HepG2 (cell line): ENCODE results near the gene HDAC5. TPM values are rescaled to one million over a fixed set of nuclear protein-coding genes. Genes with fewer than 3 reads are reported as not detected.
A peak's percentile ranks its signal among the peaks of the same experiment; 100 is the strongest.

Source experiments
- BATF2 ChIP-seq: sonication (generic); formaldehyde crosslinking; IDR thresholded peaks from 2 replicates; pipeline ENCODE4 v1.8.0; 2022; ENCODE audit warnings: mild to moderate bottlenecking, missing genetic modification reagents, moderate library complexity
- FOXK2 ChIP-seq: fragments of 450-650 bp; IDR thresholded peaks from 2 replicates; pipeline ENCODE4 v1.6.1; 2016
- HNRNPLL ChIP-seq: fragments of 200-400 bp; formaldehyde crosslinking; IDR thresholded peaks from 2 replicates; pipeline ENCODE4 v1.6.1; 2017; ENCODE audit warnings: mild to moderate bottlenecking, low read depth, low read length; ENCODE audit not compliant: poor library complexity, severe bottlenecking
- IKZF4 ChIP-seq: sonication (generic); formaldehyde crosslinking; IDR thresholded peaks from 2 replicates; pipeline ENCODE4 v1.5.1; 2020; ENCODE audit warnings: borderline replicate concordance, mild to moderate bottlenecking, low read depth, missing genetic modification reagents; ENCODE audit errors: not compliant biosample characterization
- IRX3 ChIP-seq: sonication (generic); formaldehyde crosslinking; IDR thresholded peaks from 2 replicates; pipeline ENCODE4 v1.8.1; 2023; ENCODE audit warnings: mild to moderate bottlenecking, low read depth, missing genetic modification reagents, borderline replicate concordance
- KLF15 ChIP-seq: sonication (generic); formaldehyde crosslinking; IDR thresholded peaks from 2 replicates; pipeline ENCODE4 v1.8.1; 2023; ENCODE audit warnings: borderline replicate concordance, mild to moderate bottlenecking, inconsistent platforms, missing genetic modification reagents, mixed read lengths
- MAFF ChIP-seq: IDR thresholded peaks from 2 replicates; pipeline ENCODE4 v1.6.1; 2011; ENCODE audit warnings: low read depth, low read length, improper control_type of control experiment
- MATR3 ChIP-seq: sonication (generic); formaldehyde crosslinking; IDR thresholded peaks from 2 replicates; pipeline ENCODE4 v1.4.0; 2020; ENCODE audit warnings: missing genetic modification reagents
- MAZ ChIP-seq, 2 experiments: sonication (generic) in 1 of 2; formaldehyde crosslinking in 1 of 2; IDR thresholded peaks; 2 replicates each; pipeline versions ENCODE4 v1.5.0 to v1.6.1; 2012 to 2020; ENCODE audit warnings: low read depth in 2 of 2, mild to moderate bottlenecking in 2 of 2, borderline replicate concordance in 1 of 2, improper control_type of control experiment in 1 of 2, low read length in 1 of 2, missing genetic modification reagents in 1 of 2, moderate library complexity in 1 of 2
- NAIF1 ChIP-seq: sonication (generic); formaldehyde crosslinking; IDR thresholded peaks from 2 replicates; pipeline ENCODE4 v1.5.0; 2020; ENCODE audit warnings: mild to moderate bottlenecking, missing genetic modification reagents, borderline replicate concordance
- SMARCC2 ChIP-seq: fragments of 450-650 bp; IDR thresholded peaks from 2 replicates; pipeline ENCODE4 v1.6.1; 2017; ENCODE audit warnings: antibody characterized with exemption, mild to moderate bottlenecking
- STAG1 ChIP-seq: sonication (generic); formaldehyde crosslinking; IDR thresholded peaks from 2 replicates; pipeline ENCODE4 v1.4.0; 2020; ENCODE audit warnings: missing genetic modification reagents
- ZNF232 ChIP-seq: sonication (generic); formaldehyde crosslinking; IDR thresholded peaks from 2 replicates; pipeline ENCODE4 v1.4.0; 2020; ENCODE audit warnings: missing genetic modification reagents, borderline replicate concordance
- ZNF335 ChIP-seq: sonication (generic); formaldehyde crosslinking; IDR thresholded peaks from 2 replicates; pipeline ENCODE4 v1.4.0; 2020; ENCODE audit warnings: missing genetic modification reagents
- ZSCAN20 ChIP-seq: sonication (generic); formaldehyde crosslinking; IDR thresholded peaks from 2 replicates; pipeline ENCODE4 v1.4.0; 2020; ENCODE audit warnings: missing genetic modification reagents, mild to moderate bottlenecking, borderline replicate concordance
- polyA plus RNA-seq, 8 experiments: library from polyadenylated mRNA; depleted of rRNA in 3 of 8; stranded (reverse) in 7 of 8; unstranded in 1 of 8; fragments of >200 nt; fragmentation: Illumina TruSeq in 4 of 8; extraction: Trizol in 4 of 8; gene quantifications; 2 replicates each; pipeline versions ENCODE4 v1.2.1 to v1.2.3, GENCODE V29; 2011 to 2016; ENCODE audit warnings: low read depth in 4 of 8, missing spikeins in 1 of 8, mixed read lengths in 1 of 8; ENCODE audit not compliant: insufficient read depth in 1 of 8
- total RNA-seq, 5 experiments: library from RNA; depleted of rRNA; stranded (reverse); fragments of >200 nt; fragmentation: Illumina TruSeq; extraction: Trizol; gene quantifications; 2 replicates each; pipeline ENCODE4 v1.2.3, GENCODE V29; 2016; ENCODE audit warnings: low read depth in 1 of 5
- TF ChIP-seq, protein P1 (sequence below): sonication (generic); formaldehyde crosslinking; IDR thresholded peaks from 2 replicates; pipeline ENCODE4 v1.4.0; 2020; ENCODE audit warnings: missing genetic modification reagents
- TF ChIP-seq, protein P2 (sequence below): sonication (generic); formaldehyde crosslinking; IDR thresholded peaks from 2 replicates; pipeline ENCODE4 v1.4.0; 2020; ENCODE audit warnings: mild to moderate bottlenecking, missing genetic modification reagents, borderline replicate concordance
- TF ChIP-seq, protein P3 (sequence below): sonication (generic); formaldehyde crosslinking; IDR thresholded peaks from 2 replicates; pipeline ENCODE4 v1.4.0; 2020; ENCODE audit warnings: missing genetic modification reagents

HDAC5 gene
- total and polyA plus RNA-seq, 2 of the 13 experiments (the other 11 are each of a cell fraction or from before 2014, with no cell fraction given): 46.4 to 85.4 TPM

DNA sequence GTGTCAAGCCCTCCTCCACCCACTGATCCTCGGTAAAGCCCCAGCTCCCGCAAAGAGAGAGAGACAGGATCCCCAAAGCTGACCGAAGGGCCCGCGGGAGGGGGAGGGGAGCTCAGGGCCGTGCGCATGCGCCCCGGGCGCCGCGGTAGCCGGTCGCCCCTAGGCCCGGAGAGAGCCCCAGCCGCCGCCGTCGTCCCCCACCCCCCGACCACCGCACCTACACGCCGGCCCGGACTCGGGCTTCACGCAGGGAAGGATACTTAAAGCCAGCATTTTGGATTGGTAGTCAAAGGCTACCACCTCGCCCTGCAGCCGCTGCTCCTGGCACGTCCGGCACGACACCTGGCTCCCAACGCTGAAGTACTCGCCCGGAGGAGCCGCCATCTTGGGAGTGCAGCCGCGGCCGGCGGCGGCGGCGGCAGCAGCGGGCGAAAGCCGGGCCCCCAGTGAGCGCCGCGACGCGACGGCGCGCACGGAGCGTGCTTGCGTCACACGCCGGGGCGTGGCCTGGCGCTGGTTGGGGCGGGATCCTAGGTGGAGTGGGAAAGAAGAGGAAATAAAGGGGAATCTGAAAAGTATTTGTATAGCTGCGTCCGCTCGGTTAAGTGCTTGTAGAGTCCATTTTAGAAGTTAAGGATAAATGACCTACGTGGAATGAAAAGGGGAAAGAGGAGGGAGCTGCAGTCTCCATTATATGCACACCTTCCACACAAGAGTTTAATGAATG is 57.1 kb downstream of the HDAC5 start, which contains the start of gene LSM12 (continued):
- TF ChIP-seq, protein P1, sequence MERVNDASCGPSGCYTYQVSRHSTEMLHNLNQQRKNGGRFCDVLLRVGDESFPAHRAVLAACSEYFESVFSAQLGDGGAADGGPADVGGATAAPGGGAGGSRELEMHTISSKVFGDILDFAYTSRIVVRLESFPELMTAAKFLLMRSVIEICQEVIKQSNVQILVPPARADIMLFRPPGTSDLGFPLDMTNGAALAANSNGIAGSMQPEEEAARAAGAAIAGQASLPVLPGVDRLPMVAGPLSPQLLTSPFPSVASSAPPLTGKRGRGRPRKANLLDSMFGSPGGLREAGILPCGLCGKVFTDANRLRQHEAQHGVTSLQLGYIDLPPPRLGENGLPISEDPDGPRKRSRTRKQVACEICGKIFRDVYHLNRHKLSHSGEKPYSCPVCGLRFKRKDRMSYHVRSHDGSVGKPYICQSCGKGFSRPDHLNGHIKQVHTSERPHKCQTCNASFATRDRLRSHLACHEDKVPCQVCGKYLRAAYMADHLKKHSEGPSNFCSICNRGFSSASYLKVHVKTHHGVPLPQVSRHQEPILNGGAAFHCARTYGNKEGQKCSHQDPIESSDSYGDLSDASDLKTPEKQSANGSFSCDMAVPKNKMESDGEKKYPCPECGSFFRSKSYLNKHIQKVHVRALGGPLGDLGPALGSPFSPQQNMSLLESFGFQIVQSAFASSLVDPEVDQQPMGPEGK (CRISPR knock-in tag): peak; percentile 19; the same call in 1 of the 2 replicates
- TF ChIP-seq ZSCAN20 (CRISPR knock-in tag) (no peak), ZNF232 (CRISPR knock-in tag) (no peak; the same call in 1 of the 2 replicates), MATR3 (CRISPR knock-in tag) (no peak), NAIF1 (CRISPR knock-in tag) (no peak), SMARCC2 (no peak), STAG1 (no peak), MAFF (no peak), IKZF4 (CRISPR knock-in tag) (no peak), ZNF335 (CRISPR knock-in tag) (no peak), IRX3 (CRISPR knock-in tag) (0 out of 2 replicates have a peak, but pooled peaks have one; percentile 32), MAZ (IDR thresholded peaks at IDR 0.05; ENCODE audit: borderline replicate concordance, low read depth, low read length) (peak; percentile 55; the same call in 1 of the 2 replicates), MAZ (CRISPR knock-in tag; IDR thresholded peaks at IDR 0.05; ENCODE audit: low read depth) (peak; percentile 92), KLF15 (no peak), BATF2 (CRISPR knock-in tag) (0 out of 2 replicates have a peak, but pooled peaks have one; percentile 23), FOXK2 (no peak), HNRNPLL (peak; percentile 88)
- TF ChIP-seq, protein P2, sequence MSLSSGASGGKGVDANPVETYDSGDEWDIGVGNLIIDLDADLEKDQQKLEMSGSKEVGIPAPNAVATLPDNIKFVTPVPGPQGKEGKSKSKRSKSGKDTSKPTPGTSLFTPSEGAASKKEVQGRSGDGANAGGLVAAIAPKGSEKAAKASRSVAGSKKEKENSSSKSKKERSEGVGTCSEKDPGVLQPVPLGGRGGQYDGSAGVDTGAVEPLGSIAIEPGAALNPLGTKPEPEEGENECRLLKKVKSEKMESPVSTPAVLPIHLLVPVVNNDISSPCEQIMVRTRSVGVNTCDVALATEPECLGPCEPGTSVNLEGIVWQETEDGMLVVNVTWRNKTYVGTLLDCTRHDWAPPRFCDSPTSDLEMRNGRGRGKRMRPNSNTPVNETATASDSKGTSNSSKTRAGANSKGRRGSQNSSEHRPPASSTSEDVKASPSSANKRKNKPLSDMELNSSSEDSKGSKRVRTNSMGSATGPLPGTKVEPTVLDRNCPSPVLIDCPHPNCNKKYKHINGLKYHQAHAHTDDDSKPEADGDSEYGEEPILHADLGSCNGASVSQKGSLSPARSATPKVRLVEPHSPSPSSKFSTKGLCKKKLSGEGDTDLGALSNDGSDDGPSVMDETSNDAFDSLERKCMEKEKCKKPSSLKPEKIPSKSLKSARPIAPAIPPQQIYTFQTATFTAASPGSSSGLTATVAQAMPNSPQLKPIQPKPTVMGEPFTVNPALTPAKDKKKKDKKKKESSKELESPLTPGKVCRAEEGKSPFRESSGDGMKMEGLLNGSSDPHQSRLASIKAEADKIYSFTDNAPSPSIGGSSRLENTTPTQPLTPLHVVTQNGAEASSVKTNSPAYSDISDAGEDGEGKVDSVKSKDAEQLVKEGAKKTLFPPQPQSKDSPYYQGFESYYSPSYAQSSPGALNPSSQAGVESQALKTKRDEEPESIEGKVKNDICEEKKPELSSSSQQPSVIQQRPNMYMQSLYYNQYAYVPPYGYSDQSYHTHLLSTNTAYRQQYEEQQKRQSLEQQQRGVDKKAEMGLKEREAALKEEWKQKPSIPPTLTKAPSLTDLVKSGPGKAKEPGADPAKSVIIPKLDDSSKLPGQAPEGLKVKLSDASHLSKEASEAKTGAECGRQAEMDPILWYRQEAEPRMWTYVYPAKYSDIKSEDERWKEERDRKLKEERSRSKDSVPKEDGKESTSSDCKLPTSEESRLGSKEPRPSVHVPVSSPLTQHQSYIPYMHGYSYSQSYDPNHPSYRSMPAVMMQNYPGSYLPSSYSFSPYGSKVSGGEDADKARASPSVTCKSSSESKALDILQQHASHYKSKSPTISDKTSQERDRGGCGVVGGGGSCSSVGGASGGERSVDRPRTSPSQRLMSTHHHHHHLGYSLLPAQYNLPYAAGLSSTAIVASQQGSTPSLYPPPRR (CRISPR knock-in tag): no peak; the same call in 1 of the 2 replicates
- TF ChIP-seq, protein P3, sequence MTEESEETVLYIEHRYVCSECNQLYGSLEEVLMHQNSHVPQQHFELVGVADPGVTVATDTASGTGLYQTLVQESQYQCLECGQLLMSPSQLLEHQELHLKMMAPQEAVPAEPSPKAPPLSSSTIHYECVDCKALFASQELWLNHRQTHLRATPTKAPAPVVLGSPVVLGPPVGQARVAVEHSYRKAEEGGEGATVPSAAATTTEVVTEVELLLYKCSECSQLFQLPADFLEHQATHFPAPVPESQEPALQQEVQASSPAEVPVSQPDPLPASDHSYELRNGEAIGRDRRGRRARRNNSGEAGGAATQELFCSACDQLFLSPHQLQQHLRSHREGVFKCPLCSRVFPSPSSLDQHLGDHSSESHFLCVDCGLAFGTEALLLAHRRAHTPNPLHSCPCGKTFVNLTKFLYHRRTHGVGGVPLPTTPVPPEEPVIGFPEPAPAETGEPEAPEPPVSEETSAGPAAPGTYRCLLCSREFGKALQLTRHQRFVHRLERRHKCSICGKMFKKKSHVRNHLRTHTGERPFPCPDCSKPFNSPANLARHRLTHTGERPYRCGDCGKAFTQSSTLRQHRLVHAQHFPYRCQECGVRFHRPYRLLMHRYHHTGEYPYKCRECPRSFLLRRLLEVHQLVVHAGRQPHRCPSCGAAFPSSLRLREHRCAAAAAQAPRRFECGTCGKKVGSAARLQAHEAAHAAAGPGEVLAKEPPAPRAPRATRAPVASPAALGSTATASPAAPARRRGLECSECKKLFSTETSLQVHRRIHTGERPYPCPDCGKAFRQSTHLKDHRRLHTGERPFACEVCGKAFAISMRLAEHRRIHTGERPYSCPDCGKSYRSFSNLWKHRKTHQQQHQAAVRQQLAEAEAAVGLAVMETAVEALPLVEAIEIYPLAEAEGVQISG: peak; percentile 72
